Measurements from ENCODE around the gene SGSM2.

GRCh38 chr17:2390199-2390836 lies 53.0 kb downstream of the SGSM2 start:
- TF ChIP-seq CTCF (conservative IDR thresholded peaks at IDR 0.05; ENCODE audit: low read depth, low read length) (no peak), EZH2 (IDR thresholded peaks at IDR 0.05; ENCODE audit: low read length, unreplicated experiment) (no peak)
